Measurements from ENCODE around the gene TSPAN4.

The TSPAN4 gene

GRCh38 chr11:858053-858761, 15.6 kb downstream of the TSPAN4 start:
- TF ChIP-seq EGR2 (tag by site-specific recombination; IDR thresholded peaks at IDR 0.05; ENCODE audit: low read depth), result peak; percentile 20; the same call in 1 of the 2 replicates
- peak; percentile 96 for TF ChIP-seq ZBTB10 (tag by site-specific recombination; IDR thresholded peaks at IDR 0.05)
- peak; percentile 57 for TF ChIP-seq ZFHX2 (tag by site-specific recombination; conservative IDR thresholded peaks at IDR 0.05)
- TF ChIP-seq KLF16 (tag by site-specific recombination; IDR thresholded peaks at IDR 0.05), result no peak
- no peak for TF ChIP-seq KLF8 (tag by site-specific recombination; IDR thresholded peaks at IDR 0.05)
- TF ChIP-seq ZNF354C (tag by site-specific recombination; IDR thresholded peaks at IDR 0.05; ENCODE audit: borderline replicate concordance, low read depth), result no peak
- TF ChIP-seq ZBTB6 (tag by site-specific recombination; IDR thresholded peaks at IDR 0.05), result peak; percentile 45; the same call in 1 of the 2 replicates
- TF ChIP-seq REST (tag by site-specific recombination; IDR thresholded peaks at IDR 0.05), result peak; percentile 90
- TF ChIP-seq MZF1 (tag by site-specific recombination; IDR thresholded peaks at IDR 0.05; ENCODE audit: borderline replicate concordance), result no peak
- H3K4me1 ChIP-seq (ENCODE audit: control insufficient read depth, insufficient read depth, low read length), result no peaks in the 10 kb centered on the region
- no peaks in the 10 kb centered on the region for H3K36me3 ChIP-seq (ENCODE audit: control insufficient read depth in 2 of 2, insufficient read depth in 1 of 2, low read length in 2 of 2)
- no peak overlapping the region for H3K4me3 ChIP-seq (ENCODE audit: low read depth, low read length)
- no peaks in the 10 kb centered on the region for H3K9me3 ChIP-seq (ENCODE audit: control insufficient read depth, insufficient read depth, low read depth, low read length)
- ChIA-PET POLR2A (no interaction called here), CTCF (interaction anchor here (0.5 to 2.5 kb wide), 4 partner anchors 10 to 193 kb away, joined by 3 to 10 read pairs (median 6); no protein-coding TSS in a partner anchor)
- no peak overlapping the region for H3K27ac ChIP-seq (ENCODE audit: extremely low read depth, low read depth, low read length)

GRCh38 chr11:858762-859339, 16.2 kb downstream of the TSPAN4 start:
- Histone ChIP-seq H3K4me1 (ENCODE audit: control insufficient read depth, insufficient read depth, low read length) (no peaks in the 10 kb centered on the region), H3K36me3 (ENCODE audit: control insufficient read depth in 2 of 2, insufficient read depth in 1 of 2, low read length in 2 of 2) (no peaks in the 10 kb centered on the region), H3K4me3 (ENCODE audit: low read depth, low read length) (no peak overlapping the region), H3K27ac (ENCODE audit: extremely low read depth, low read depth, low read length) (no peak overlapping the region), H3K9me3 (ENCODE audit: control insufficient read depth, insufficient read depth, low read depth, low read length) (no peaks in the 10 kb centered on the region)
- ChIA-PET CTCF (interaction anchor here (0.5 to 2.5 kb wide), 4 partner anchors 11 to 229 kb away, joined by 3 to 10 read pairs (median 4); no protein-coding TSS in a partner anchor), POLR2A (interaction anchor here (1.2 to 1.8 kb wide), 2 partner anchors 15 to 39 kb away, joined by 4 to 11 read pairs; partner anchors contain the start of gene TSPAN4)
- TF ChIP-seq ZNF133 (tag by site-specific recombination; IDR thresholded peaks at IDR 0.05), result no peak
- TF ChIP-seq WT1 (tag by site-specific recombination; IDR thresholded peaks at IDR 0.05), result no peak
- peak; percentile 2; the same call in 1 of the 2 replicates for TF ChIP-seq ZBTB10 (tag by site-specific recombination; IDR thresholded peaks at IDR 0.05)
- no peak for TF ChIP-seq ZNF394 (tag by site-specific recombination; IDR thresholded peaks at IDR 0.05; ENCODE audit: borderline replicate concordance)
- TF ChIP-seq ZNF473 (tag by site-specific recombination; IDR thresholded peaks at IDR 0.05), result no peak

Measured in HEK293 (cell line).